HepG2 (cell line): ENCODE data around the gene TBC1D22A. TPM values are rescaled to one million over a fixed set of nuclear protein-coding genes. Genes with fewer than 3 reads are reported as not detected.

Experiments
- ATAC-seq: fragments of 200-7000 bp; cut with Tn5 transposase; 3 replicates; pipeline ENCODE4 v1.9.1; 2020; ENCODE audit warnings: mild to moderate bottlenecking, moderate library complexity
- BruUV-seq: library from RNA; stranded (reverse); fragments of 400-500 nt; replicated peaks from 2 replicates; lab custom pipeline; 2021; lab: Mats Ljungman, UMichigan
- CTCF ChIA-PET: fragments of 300-600 bp; formaldehyde crosslinking; extraction: SDS; loops from one replicate; lab custom pipeline; 2021; ENCODE audit warnings: low total read pairs, inconsistent platforms, low intra/inter-chr PET ratio; lab: Yijun Ruan, JAX
- POLR2A ChIA-PET: fragments of 350-600 bp; sonication (Branson Sonifier 250); formaldehyde crosslinking; loops from one replicate; lab custom pipeline; 2020; ENCODE audit warnings: antibody characterized with exemption, inconsistent platforms; lab: Yijun Ruan, JAX
- DNase-seq: peaks from one replicate; pipeline ENCODE4 v3.0.0-alpha.2; 2015; ENCODE audit warnings: low spot score
- FAIRE-seq: peaks from 3 replicates; lab custom pipeline; 2011; peaks lifted over from hg19 to GRCh38; lab: Jason Lieb, UNC
- H2AFZ ChIP-seq: one replicate; pipeline ENCODE4 v1.6.1; 2011; ENCODE audit warnings: low read length, inconsistent platforms
- H3K27ac ChIP-seq: fragments of 300-600 bp; 3 replicates; pipeline ENCODE4 v1.8.0; 2011; ENCODE audit warnings: mixed run types, mild to moderate bottlenecking, mixed read lengths, low read length, inconsistent platforms; ENCODE audit not compliant: insufficient read depth; ENCODE audit errors: extremely low read length
- H3K27me3 ChIP-seq, 2 experiments: fragments of 200-600 bp in 1 of 2; 2 replicates in 1 of 2; 3 replicates in 1 of 2; pipeline versions ENCODE4 v1.6.0 to v1.8.0; 2011; ENCODE audit warnings: low read length in 2 of 2, mild to moderate bottlenecking in 2 of 2, moderate library complexity in 2 of 2, inconsistent platforms in 1 of 2; ENCODE audit not compliant: insufficient read depth in 2 of 2, control insufficient read depth in 1 of 2
- H3K36me3 ChIP-seq, 2 experiments: fragments of 200-600 bp in 1 of 2; replicated peaks in 1 of 2; 2 replicates in 1 of 2; 3 replicates in 1 of 2; pipeline versions ENCODE4 v1.5.1 to v1.8.0; 2011; ENCODE audit warnings: low read length in 2 of 2, inconsistent platforms in 1 of 2; ENCODE audit not compliant: insufficient read depth in 2 of 2, control insufficient read depth in 1 of 2
- H3K4me1 ChIP-seq: 2 replicates; pipeline ENCODE4 v1.5.1; 2012; ENCODE audit warnings: low read length, inconsistent platforms; ENCODE audit not compliant: insufficient read depth
- H3K4me2 ChIP-seq: 2 replicates; pipeline ENCODE4 v1.6.0; 2011; ENCODE audit warnings: low read depth, low read length, inconsistent platforms
- H3K4me3 ChIP-seq, 3 experiments: fragments of 200-600 bp in 1 of 3; sonication (generic), shearing (Covaris generic) in 1 of 3; replicated peaks in 1 of 3; 2 replicates each; pipeline ENCODE4 v1.5.1; 2011 to 2016; ENCODE audit warnings: low read length in 3 of 3, inconsistent platforms in 2 of 3, low read depth in 2 of 3, mild to moderate bottlenecking in 2 of 3, control low read depth in 1 of 3, mixed read lengths in 1 of 3; ENCODE audit not compliant: insufficient read depth in 1 of 3
- H3K79me2 ChIP-seq: one replicate; pipeline ENCODE4 v1.6.1; 2011; ENCODE audit warnings: low read length, inconsistent platforms; ENCODE audit not compliant: insufficient read depth
- H3K9ac ChIP-seq: 2 replicates; pipeline ENCODE4 v1.6.0; 2011; ENCODE audit warnings: mild to moderate bottlenecking, low read depth, low read length, inconsistent platforms; ENCODE audit not compliant: insufficient read depth
- H3K9me3 ChIP-seq: 2 replicates; pipeline ENCODE4 v1.5.1; 2012; ENCODE audit warnings: mild to moderate bottlenecking, low read length
- H4K20me1 ChIP-seq: 2 replicates; pipeline ENCODE4 v1.6.0; 2011; ENCODE audit warnings: inconsistent platforms, mild to moderate bottlenecking, low read length, moderate library complexity; ENCODE audit not compliant: insufficient read depth
- AGO2 ChIP-seq: fragments of 200-400 bp; formaldehyde crosslinking; optimal IDR thresholded peaks from 2 replicates; pipeline ENCODE3; 2017; ENCODE audit warnings: mild to moderate bottlenecking, low read depth, low read length, moderate library complexity
- AKAP8 ChIP-seq: sonication (generic); formaldehyde crosslinking; IDR thresholded peaks from 2 replicates; pipeline ENCODE4 v1.5.1; 2020; ENCODE audit warnings: mild to moderate bottlenecking, missing genetic modification reagents
- MED1 ChIP-seq: sonication (generic); formaldehyde crosslinking; IDR thresholded peaks from 2 replicates; pipeline ENCODE4 v1.4.0; 2020; ENCODE audit warnings: missing genetic modification reagents
- PAX8 ChIP-seq: sonication (generic); formaldehyde crosslinking; IDR thresholded peaks from 2 replicates; pipeline ENCODE4 v1.8.0; 2022; ENCODE audit warnings: mild to moderate bottlenecking, missing genetic modification reagents, borderline replicate concordance
- ZFP62 ChIP-seq: sonication (generic); formaldehyde crosslinking; IDR thresholded peaks from 2 replicates; pipeline ENCODE4 v1.4.0; 2020; ENCODE audit warnings: missing genetic modification reagents
- ZFX ChIP-seq: sonication (generic); formaldehyde crosslinking; IDR thresholded peaks from 2 replicates; pipeline ENCODE4 v1.4.0; 2020; ENCODE audit warnings: mild to moderate bottlenecking, low read depth, missing genetic modification reagents, moderate library complexity
- WGBS: methylation state at CpG from one replicate; pipeline ENCODE4 v1.1.6; 2017; ENCODE audit warnings: low lambda C conversion rate; 5-methylcytosine and 5-hydroxymethylcytosine counted together
- in situ Hi-C: cut with HindIII; loops from 2 replicates; pipeline ENCODE4 v1.10.0; 2017; ENCODE audit warnings: low pct_unique_long_range_greater_than_20kb; ENCODE audit not compliant: extremely low pct_ligation_motif_present
- intact Hi-C: fragments of 100-400 bp; cut with micrococcal nuclease; formaldehyde crosslinking; loops from one replicate; pipeline ENCODE4 v1.10.0; 2022; ENCODE audit not compliant: unreplicated experiment
- polyA plus RNA-seq, 8 experiments: library from polyadenylated mRNA; depleted of rRNA in 3 of 8; stranded (reverse) in 7 of 8; unstranded in 1 of 8; fragments of >200 nt; fragmentation: Illumina TruSeq in 4 of 8; extraction: Trizol in 4 of 8; gene quantifications; 2 replicates each; pipeline versions ENCODE4 v1.2.1 to v1.2.3, GENCODE V29; 2011 to 2016; ENCODE audit warnings: low read depth in 4 of 8, missing spikeins in 1 of 8, mixed read lengths in 1 of 8; ENCODE audit not compliant: insufficient read depth in 1 of 8
- total RNA-seq, 5 experiments: library from RNA; depleted of rRNA; stranded (reverse); fragments of >200 nt; fragmentation: Illumina TruSeq; extraction: Trizol; gene quantifications; 2 replicates each; pipeline ENCODE4 v1.2.3, GENCODE V29; 2016; ENCODE audit warnings: low read depth in 1 of 5
- TF ChIP-seq, protein P1 (sequence below): sonication (generic); formaldehyde crosslinking; IDR thresholded peaks from 2 replicates; pipeline ENCODE4 v1.9.0; 2022; ENCODE audit warnings: missing genetic modification reagents, mild to moderate bottlenecking, borderline replicate concordance
- TF ChIP-seq, protein P2 (sequence below): sonication (generic); formaldehyde crosslinking; IDR thresholded peaks from 2 replicates; pipeline ENCODE4 v1.4.0; 2020; ENCODE audit warnings: mild to moderate bottlenecking, missing genetic modification reagents
- TF ChIP-seq, protein P3 (sequence below): sonication (generic); formaldehyde crosslinking; IDR thresholded peaks from 2 replicates; pipeline ENCODE4 v1.9.0; 2022; ENCODE audit warnings: low read depth, missing genetic modification reagents
- TF ChIP-seq, protein P4 (sequence below): sonication (generic); formaldehyde crosslinking; IDR thresholded peaks from 2 replicates; pipeline ENCODE4 v1.5.0; 2020; ENCODE audit warnings: mild to moderate bottlenecking, missing genetic modification reagents
- TF ChIP-seq, protein P5 (sequence below): IDR thresholded peaks from 2 replicates; pipeline ENCODE4 v1.6.1; 2012; ENCODE audit warnings: low read length, improper control_type of control experiment

The TBC1D22A gene
- total and polyA plus RNA-seq, 2 of the 13 experiments (the other 11 are each of a cell fraction or from before 2014, with no cell fraction given) = 17.3 to 18.0 TPM

DNA sequence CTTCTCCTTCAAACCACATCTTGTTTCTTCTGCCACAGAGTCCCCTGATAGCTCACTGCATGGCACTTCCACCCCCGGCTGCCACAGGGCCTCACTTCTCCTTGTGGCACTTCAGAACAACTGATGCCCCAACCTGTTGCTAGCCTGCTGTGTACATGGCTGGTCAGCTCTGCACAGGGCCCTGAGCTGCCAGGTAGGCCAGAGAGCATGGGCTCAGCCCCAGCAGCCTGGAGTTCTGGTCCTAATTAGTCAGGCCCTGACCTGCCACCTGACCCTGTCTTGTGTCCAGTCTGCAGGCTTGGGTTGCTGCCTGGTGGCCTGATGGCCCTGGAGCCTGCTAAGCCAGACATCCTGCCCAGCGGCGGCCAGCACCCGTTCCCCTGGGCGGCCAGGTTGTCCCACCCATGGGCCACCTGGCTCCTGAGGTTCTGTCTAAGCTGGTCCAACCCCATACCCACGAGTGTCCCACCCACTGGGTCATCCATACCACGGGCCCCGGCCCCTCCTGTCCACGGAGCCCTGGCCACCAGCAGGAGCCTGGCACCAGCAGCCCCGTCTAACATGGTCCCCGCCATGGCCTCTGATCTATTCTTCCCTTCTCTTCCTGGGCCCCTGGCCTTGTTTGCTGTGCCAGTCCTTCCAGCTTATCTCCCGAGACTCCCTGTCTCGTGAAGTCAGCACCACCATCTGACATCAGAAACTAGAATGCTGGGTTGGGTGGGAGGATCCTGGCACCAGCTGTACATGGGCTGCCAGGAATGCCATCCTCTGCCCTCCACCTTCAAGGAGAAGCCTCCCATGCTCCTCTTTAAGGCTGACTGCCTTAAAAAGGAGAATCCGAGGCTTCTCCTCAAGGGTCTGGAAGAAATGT lies 21.3 kb upstream of the TBC1D22A start:
- H3K9me3 ChIP-seq = no peaks in the 10 kb centered on the region
- ChIA-PET CTCF (no interaction called here), POLR2A (interaction anchor here (1.6 to 4.0 kb wide), 6 partner anchors 10 to 128 kb away, joined by 3 to 42 read pairs (median 32); partner anchors contain the start of gene TBC1D22A)
- H3K9ac ChIP-seq = peak overlapping the region; percentile 5; the same call in 1 of the 2 replicates
- peak overlapping the region in 1 of 3 experiments; percentile 79; a peak in 1 of 6 replicates for H3K4me3 ChIP-seq
- no peaks in the 10 kb centered on the region for H3K36me3 ChIP-seq
- peaks cover 9% of the 10 kb centered on the region; the same call in 1 of the 2 replicates for H4K20me1 ChIP-seq
- intact Hi-C loops = no loop called here
- H2AFZ ChIP-seq = no peak overlapping the region
- peaks cover 14% of the 10 kb centered on the region for H3K79me2 ChIP-seq
- ATAC-seq (no peak), FAIRE-seq (no peak), DNase-seq (no peak)
- WGBS = 79% methylated on average over 11 of the region's 14 CpGs
- H3K27me3 ChIP-seq = no peaks in the 10 kb centered on the region; a peak in 2 of 5 replicates
- no peak overlapping the region for H3K27ac ChIP-seq
- H3K4me1 ChIP-seq = peaks cover 70% of the 10 kb centered on the region
- BruUV-seq = no TSS peak
- in situ Hi-C loops = no loop called here
- peak overlapping the region; percentile 95 for H3K4me2 ChIP-seq
- no peak for TF ChIP-seq ZFP62
- peak; percentile 61 for TF ChIP-seq AGO2
- TF ChIP-seq MED1 (CRISPR knock-in tag) = peak; percentile 22; the same call in 1 of the 2 replicates
- no peak for TF ChIP-seq PAX8 (CRISPR knock-in tag)
- TF ChIP-seq, protein P1, sequence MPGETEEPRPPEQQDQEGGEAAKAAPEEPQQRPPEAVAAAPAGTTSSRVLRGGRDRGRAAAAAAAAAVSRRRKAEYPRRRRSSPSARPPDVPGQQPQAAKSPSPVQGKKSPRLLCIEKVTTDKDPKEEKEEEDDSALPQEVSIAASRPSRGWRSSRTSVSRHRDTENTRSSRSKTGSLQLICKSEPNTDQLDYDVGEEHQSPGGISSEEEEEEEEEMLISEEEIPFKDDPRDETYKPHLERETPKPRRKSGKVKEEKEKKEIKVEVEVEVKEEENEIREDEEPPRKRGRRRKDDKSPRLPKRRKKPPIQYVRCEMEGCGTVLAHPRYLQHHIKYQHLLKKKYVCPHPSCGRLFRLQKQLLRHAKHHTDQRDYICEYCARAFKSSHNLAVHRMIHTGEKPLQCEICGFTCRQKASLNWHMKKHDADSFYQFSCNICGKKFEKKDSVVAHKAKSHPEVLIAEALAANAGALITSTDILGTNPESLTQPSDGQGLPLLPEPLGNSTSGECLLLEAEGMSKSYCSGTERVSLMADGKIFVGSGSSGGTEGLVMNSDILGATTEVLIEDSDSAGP (CRISPR knock-in tag) = 0 out of 2 replicates have a peak, but pooled peaks have one; percentile 13
- TF ChIP-seq, protein P2, sequence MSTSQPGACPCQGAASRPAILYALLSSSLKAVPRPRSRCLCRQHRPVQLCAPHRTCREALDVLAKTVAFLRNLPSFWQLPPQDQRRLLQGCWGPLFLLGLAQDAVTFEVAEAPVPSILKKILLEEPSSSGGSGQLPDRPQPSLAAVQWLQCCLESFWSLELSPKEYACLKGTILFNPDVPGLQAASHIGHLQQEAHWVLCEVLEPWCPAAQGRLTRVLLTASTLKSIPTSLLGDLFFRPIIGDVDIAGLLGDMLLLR (CRISPR knock-in tag) = no peak
- TF ChIP-seq, protein P3, sequence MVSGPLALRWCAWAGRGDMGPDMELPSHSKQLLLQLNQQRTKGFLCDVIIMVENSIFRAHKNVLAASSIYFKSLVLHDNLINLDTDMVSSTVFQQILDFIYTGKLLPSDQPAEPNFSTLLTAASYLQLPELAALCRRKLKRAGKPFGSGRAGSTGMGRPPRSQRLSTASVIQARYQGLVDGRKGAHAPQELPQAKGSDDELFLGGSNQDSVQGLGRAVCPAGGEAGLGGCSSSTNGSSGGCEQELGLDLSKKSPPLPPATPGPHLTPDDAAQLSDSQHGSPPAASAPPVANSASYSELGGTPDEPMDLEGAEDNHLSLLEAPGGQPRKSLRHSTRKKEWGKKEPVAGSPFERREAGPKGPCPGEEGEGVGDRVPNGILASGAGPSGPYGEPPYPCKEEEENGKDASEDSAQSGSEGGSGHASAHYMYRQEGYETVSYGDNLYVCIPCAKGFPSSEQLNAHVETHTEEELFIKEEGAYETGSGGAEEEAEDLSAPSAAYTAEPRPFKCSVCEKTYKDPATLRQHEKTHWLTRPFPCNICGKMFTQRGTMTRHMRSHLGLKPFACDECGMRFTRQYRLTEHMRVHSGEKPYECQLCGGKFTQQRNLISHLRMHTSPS (CRISPR knock-in tag) = peak; percentile 29; the same call in 1 of the 2 replicates
- TF ChIP-seq AKAP8 (CRISPR knock-in tag) = 0 out of 2 replicates have a peak, but pooled peaks have one; percentile 60
- TF ChIP-seq, protein P4, sequence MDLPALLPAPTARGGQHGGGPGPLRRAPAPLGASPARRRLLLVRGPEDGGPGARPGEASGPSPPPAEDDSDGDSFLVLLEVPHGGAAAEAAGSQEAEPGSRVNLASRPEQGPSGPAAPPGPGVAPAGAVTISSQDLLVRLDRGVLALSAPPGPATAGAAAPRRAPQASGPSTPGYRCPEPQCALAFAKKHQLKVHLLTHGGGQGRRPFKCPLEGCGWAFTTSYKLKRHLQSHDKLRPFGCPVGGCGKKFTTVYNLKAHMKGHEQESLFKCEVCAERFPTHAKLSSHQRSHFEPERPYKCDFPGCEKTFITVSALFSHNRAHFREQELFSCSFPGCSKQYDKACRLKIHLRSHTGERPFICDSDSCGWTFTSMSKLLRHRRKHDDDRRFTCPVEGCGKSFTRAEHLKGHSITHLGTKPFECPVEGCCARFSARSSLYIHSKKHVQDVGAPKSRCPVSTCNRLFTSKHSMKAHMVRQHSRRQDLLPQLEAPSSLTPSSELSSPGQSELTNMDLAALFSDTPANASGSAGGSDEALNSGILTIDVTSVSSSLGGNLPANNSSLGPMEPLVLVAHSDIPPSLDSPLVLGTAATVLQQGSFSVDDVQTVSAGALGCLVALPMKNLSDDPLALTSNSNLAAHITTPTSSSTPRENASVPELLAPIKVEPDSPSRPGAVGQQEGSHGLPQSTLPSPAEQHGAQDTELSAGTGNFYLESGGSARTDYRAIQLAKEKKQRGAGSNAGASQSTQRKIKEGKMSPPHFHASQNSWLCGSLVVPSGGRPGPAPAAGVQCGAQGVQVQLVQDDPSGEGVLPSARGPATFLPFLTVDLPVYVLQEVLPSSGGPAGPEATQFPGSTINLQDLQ = 0 out of 2 replicates have a peak, but pooled peaks have one; percentile 45
- TF ChIP-seq, protein P5, sequence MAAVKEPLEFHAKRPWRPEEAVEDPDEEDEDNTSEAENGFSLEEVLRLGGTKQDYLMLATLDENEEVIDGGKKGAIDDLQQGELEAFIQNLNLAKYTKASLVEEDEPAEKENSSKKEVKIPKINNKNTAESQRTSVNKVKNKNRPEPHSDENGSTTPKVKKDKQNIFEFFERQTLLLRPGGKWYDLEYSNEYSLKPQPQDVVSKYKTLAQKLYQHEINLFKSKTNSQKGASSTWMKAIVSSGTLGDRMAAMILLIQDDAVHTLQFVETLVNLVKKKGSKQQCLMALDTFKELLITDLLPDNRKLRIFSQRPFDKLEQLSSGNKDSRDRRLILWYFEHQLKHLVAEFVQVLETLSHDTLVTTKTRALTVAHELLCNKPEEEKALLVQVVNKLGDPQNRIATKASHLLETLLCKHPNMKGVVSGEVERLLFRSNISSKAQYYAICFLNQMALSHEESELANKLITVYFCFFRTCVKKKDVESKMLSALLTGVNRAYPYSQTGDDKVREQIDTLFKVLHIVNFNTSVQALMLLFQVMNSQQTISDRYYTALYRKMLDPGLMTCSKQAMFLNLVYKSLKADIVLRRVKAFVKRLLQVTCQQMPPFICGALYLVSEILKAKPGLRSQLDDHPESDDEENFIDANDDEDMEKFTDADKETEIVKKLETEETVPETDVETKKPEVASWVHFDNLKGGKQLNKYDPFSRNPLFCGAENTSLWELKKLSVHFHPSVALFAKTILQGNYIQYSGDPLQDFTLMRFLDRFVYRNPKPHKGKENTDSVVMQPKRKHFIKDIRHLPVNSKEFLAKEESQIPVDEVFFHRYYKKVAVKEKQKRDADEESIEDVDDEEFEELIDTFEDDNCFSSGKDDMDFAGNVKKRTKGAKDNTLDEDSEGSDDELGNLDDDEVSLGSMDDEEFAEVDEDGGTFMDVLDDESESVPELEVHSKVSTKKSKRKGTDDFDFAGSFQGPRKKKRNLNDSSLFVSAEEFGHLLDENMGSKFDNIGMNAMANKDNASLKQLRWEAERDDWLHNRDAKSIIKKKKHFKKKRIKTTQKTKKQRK = no peak
- TF ChIP-seq ZFX (CRISPR knock-in tag) = peak; percentile 26; the same call in 1 of the 2 replicates
